ENCODE measurements around the gene NFIA.

DNA sequence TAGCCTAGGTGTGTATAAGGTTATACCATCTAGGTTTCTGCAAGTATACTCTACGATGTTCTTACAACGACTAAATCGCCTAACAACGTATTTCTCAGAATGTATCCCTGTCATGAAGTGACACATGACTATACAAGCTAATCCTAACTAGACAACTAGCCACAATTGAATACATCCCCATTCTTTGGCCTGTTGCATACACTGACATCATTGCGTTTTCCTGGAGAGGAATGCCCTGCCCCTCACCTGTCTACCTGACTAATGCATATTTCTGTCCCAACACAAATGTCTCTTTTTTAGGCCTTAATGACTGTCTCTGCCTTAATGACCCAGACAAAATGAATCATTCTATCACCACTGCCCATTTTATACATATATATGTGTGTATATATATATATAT lies 8.5 kb upstream of the NFIA start:
- TF ChIP-seq, protein P1, sequence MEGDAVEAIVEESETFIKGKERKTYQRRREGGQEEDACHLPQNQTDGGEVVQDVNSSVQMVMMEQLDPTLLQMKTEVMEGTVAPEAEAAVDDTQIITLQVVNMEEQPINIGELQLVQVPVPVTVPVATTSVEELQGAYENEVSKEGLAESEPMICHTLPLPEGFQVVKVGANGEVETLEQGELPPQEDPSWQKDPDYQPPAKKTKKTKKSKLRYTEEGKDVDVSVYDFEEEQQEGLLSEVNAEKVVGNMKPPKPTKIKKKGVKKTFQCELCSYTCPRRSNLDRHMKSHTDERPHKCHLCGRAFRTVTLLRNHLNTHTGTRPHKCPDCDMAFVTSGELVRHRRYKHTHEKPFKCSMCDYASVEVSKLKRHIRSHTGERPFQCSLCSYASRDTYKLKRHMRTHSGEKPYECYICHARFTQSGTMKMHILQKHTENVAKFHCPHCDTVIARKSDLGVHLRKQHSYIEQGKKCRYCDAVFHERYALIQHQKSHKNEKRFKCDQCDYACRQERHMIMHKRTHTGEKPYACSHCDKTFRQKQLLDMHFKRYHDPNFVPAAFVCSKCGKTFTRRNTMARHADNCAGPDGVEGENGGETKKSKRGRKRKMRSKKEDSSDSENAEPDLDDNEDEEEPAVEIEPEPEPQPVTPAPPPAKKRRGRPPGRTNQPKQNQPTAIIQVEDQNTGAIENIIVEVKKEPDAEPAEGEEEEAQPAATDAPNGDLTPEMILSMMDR (conservative IDR thresholded peaks at IDR 0.05; ENCODE audit: low read depth, low read length): no peak
- TF ChIP-seq EZH2 (IDR thresholded peaks at IDR 0.05; ENCODE audit: low read length, unreplicated experiment): no peak
- TF ChIP-seq EZH2phosphoT487 (IDR thresholded peaks at IDR 0.05; ENCODE audit: borderline replicate concordance, low read length): no peak

All from PC-3 (cell line).